T-helper 1 cell treated with Interleukin-12 subunit alpha and Interleukin-12 subunit beta and Interleukin-4 antibody, amounts not matched to agents 30 ng/mL and 1 ng/mL, for 36 hours (primary cell): ENCODE results near the gene TESK2. TPM values are rescaled to one million over a fixed set of nuclear protein-coding genes. Genes with fewer than 3 reads are reported as not detected.

Source experiments
- intact Hi-C: fragments of 100-400 bp; cut with micrococcal nuclease; formaldehyde crosslinking; loops from one replicate; pipeline ENCODE4 v1.15.1; 2024
- total RNA-seq: library from RNA; stranded (reverse); gene quantifications from 2 replicates; pipeline ENCODE4 v1.2.3, GENCODE V29; 2022

Gene TESK2
- total RNA-seq, 1 donor from 2014 or later: 2.8 TPM

DNA sequence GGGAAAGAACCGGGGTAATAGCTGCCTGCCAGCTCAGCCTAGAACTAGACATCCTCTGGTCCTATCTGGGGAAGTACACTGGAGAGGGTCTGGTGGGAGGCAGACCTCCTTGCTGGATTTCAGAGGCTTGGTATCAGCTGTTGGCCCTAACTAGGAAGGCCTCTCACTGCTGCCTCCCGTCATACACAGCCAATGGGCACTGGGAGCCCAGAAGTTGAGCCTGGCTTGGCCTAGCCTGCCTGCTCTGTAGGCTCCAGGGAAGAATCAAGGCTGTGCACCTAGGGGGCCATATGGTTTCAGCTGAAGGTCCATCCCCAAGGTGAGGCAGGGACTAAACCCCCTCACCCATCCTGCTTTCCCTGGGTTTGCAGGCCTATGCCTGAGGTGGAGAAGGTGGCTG lies 146.5 kb downstream of the TESK2 start:
- intact Hi-C loops: no loop called here

DNA sequence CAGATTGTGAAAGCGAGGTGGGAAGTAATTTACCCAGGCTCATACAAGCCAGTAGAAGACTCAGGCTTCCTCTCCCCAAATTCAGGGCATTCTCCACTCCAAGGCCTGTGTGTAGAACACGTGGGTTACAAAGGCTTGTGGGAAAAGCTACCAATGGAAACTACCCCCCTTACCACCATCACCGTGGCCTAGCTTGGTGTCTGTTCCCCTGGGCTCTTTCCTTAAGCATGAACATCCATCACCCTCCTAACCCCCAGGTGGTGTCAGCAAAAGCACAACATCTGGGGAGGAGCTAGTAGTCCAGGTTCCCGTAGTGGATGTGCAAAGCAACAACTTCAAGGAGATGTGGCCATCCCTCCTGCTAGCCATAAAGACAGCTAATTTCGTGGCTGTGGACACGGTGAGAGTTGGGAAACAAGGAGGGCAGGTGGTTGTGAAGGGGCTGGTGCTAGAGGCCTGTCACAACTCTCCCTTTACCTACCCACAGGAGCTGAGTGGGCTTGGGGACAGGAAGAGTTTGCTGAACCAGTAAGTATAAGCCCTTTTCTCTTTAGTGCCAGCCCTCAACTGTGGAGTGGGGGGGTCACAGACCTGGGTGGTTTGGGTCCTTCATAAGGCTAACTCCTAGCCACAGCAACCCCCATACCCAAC lies 150.0 kb downstream of the TESK2 start:
- intact Hi-C loops: loop anchor here (1.0 to 2.0 kb wide), 15 partner anchors 37 to 986 kb away; partner anchors contain the start of genes BTBD19, CCDC163, EIF2B3 and ERI3

DNA sequence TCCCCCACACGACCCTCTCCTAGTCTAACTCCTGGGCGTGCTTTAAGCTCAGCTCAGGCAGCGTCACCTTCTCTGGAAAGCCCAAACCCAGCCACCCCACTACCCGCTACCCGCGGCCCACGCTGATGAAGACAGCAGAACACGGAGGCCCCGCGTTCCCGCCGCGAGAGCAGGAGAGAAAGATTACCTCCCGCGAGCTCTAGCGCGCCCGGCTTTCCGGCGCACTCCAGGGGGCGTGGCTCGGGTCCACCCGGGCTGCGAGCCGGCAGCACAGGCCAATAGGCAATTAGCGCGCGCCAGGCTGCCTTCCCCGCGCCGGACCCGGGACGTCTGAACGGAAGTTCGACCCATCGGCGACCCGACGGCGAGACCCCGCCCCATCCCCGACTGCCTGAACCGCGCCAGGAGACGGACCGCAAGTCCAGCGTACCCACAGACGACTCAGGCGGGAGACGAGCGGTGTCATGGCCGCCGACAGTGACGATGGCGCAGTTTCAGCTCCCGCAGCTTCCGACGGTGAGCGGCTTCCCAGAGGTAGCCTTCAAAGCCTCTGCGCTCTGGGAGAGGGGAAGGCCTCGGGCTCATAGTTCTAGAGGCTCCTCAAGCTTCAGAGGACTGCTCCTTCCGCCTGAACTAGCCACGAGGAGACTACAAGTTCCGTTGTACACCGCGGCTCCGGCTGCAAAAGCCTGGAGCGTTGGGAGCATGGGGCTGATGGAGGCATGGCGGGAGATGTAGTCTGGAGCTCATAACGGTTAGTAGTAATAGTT lies 151.0 kb downstream of the TESK2 start, which contains the start of the genes MUTYH and TOE1:
Gene MUTYH, minus strand, starts transcription at position 652 of the 770 bp plus-strand sequence. CDS start 5,935 bp downstream, outside the sequence.
Gene TOE1, plus strand, starts transcription at position 382 of the 770 bp plus-strand sequence. Its CDS starts 83 bp downstream, at position 465.
- intact Hi-C loops: loop anchor here (1.0 to 2.0 kb wide), 17 partner anchors 14 to 985 kb away; partner anchors contain the start of genes ARMH1, BTBD19, CCDC163 and EIF2B3

DNA sequence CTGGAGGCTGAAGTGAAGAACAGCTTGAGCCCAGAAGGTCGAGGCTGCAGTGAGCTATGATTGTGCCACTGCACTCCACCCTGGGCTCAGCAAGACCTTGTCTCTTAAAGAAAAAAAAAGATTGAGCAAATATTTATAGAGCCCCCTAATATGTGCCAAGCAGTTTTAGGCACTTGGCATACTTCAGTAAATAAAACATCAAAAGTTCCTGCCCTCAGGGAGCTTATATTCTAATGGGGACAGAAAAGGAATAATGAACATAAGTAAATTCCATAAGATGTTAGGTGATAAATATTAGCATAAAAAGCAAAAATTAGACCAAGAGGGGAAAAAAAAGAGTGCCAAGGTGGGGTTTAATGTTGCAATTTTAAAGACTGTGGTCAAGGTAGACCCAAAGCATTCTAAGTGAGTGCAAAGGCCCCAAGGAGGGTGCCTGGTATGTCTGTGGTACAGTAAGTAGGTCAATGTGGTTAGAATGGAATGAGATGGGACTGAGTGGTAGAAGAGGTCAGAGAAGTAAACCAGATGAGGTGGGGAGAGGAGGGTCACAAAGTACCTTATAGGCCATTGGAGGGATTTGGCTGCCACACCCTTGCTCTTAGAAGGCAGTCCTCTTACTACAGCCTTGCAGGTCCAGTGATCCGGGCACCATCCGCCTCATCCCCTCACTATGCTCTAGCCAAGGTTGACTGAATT lies 153.2 kb downstream of the TESK2 start:
- intact Hi-C loops: no loop called here

DNA sequence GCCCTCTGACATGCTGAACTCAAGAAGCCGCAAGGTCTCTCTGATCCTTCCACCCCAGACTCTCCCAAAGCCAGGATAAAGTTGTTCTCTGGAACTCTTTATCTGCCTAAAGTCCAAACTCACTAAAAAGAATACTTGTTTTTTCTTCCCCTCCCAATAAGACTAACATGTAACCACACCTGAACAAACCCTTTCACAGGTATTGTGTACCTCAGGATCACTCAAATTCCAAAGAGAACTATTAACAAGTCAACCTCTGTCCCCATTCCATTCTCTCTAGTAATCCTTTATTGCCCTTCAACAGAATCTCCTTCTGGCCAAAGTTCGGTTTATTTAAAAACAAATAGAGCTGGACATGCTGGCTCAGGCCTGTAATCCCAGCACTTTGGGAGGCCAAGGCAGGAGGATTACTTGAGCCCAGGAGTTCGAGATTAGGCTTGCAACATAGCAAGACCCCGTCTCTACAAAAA lies 155.1 kb downstream of the TESK2 start:
- intact Hi-C loops: no loop called here

DNA sequence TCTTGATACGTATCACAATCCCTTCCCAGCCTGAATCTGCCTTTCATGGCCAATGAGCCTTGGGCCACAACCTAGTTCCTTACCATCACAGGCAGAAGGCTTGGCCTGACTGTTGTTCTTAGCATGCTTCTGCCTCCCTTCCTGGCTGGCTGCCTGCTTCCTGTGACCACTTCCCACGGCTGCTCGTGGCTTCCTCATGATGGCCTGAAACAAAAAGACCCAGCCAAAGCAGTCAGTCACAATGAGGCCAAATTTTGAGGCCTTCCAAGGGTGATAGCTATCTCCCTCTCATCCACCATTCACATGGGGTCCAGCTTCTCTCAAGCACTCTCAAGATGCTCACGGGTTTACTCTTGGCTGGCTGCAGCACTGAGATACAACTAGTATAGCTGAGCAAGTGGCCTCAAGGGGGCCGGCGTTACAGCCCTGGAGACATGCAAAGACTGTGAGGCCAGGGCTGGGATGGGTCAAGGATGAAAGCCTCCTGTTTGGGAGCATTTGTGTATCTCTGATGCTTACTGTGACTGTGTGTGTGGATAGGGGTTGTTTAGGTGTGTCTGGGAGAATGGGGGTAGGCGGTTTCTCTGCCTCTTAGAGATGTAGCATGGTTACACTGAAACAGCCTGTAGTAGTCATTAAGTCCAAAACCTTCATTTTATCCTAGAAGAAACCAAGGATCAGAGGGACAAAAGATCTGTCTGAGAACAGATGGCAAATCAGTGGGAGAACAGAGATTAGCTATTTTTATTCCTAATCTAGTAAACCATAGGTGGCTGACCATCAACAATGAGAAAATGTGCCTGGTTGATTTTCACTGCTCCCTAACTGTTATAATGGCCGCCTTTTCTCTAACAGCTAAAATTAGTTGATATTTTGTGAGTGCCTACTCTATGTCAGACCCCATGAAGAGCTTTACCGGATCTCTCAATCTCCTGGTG lies 156.4 kb downstream of the TESK2 start:
- intact Hi-C loops: no loop called here

DNA sequence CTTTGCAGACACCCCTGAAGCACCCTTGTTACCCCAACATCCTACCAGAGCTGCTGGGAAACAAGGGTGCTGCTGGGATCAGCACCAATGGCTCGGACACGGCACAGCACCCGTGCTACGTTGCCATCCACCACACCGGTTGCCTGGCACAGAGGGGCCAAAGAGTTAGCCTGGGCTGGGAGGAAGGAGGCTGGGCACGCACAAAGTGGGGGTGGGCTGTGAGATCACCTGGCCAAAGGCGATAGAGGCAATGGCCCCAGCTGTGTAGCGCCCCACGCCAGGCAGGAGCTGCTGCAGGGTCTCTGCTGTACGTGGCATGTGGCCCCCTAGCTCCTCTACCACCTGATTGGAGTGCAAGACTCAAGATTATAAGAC lies 158.6 kb downstream of the TESK2 start:
- intact Hi-C loops: no loop called here

DNA sequence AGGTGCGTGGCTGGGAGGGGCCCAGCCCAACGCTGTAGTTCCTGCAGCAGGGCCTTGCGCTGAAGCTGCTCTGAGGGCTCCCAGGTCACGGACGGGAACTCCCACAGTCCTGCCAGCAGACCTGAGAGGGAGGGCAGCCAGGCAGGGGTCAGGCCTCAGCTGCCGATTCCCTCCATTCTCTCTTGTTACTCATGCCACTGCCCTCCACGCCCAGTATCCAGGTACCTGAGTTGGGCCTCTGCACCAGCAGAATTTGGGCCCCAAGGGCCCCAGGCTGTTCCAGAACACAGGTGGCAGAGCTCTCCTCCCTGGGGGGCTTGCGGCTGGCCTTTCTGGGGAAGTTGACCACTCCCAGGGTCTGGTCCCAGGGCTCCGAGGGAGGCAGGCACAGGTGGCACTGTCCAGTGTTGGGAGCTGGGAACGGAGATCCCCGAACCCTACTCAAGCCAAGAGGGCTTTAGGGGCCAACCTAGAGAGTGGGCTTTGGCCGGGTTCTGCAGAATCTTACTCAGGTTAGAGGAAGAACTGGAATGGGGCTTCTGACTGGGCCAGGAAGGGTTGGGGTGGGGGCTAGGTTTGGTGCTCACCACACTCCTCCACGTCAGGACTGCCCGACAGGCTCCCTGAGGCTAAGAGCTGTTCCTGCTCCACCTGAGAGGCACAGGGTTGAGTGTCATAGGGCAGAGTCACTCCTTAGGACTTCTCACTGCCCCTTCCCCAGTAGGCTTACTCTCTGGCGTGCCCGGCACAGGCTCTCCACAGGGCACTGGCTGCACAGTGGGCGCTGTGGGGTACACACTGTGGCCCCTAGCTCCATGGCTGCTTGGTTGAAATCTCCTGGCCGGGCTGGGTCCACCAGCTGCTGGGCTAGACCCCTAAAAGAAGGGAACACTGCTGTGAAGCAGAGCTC lies 159.3 kb downstream of the TESK2 start:
- intact Hi-C loops: no loop called here

DNA sequence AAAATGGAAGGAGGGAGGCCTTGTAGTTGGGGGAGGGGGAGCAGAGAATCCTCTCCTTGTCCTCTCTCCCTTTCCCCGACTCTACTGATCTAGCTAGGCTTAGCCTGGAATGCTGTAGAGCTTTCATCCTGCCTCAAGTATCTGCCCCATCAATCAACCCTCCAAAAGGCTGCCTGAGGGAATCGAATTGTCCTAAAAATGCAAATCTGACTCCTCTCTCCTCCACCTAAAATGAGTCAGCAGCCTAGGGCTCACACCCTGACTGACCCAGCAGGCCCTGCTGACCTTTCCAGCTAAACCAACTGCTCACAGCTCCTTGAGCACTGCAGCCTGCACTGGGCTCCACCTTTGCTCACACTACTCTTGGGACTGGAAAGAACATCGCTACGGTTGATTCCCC lies 161.5 kb downstream of the TESK2 start:
- intact Hi-C loops: no loop called here

DNA sequence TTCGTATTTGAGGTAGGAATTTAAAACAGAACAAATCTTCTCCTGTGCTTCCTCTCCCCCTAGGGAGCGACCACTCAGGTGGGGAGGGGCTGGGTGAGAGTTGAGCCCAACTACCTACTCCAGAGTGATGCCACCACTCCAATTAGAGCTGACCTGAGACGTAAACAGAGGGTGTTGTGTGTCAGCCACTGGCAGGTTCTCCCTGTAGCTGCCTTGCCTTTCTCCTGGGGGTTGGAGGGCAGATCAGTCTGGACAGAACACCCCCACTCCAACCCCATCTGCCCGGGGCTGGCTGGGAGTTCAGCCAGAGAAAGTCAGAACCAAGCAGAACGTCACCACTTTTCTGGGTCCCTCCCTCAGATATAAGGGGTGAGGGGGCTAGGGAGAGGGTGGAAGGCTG lies 162.3 kb downstream of the TESK2 start:
- intact Hi-C loops: no loop called here

DNA sequence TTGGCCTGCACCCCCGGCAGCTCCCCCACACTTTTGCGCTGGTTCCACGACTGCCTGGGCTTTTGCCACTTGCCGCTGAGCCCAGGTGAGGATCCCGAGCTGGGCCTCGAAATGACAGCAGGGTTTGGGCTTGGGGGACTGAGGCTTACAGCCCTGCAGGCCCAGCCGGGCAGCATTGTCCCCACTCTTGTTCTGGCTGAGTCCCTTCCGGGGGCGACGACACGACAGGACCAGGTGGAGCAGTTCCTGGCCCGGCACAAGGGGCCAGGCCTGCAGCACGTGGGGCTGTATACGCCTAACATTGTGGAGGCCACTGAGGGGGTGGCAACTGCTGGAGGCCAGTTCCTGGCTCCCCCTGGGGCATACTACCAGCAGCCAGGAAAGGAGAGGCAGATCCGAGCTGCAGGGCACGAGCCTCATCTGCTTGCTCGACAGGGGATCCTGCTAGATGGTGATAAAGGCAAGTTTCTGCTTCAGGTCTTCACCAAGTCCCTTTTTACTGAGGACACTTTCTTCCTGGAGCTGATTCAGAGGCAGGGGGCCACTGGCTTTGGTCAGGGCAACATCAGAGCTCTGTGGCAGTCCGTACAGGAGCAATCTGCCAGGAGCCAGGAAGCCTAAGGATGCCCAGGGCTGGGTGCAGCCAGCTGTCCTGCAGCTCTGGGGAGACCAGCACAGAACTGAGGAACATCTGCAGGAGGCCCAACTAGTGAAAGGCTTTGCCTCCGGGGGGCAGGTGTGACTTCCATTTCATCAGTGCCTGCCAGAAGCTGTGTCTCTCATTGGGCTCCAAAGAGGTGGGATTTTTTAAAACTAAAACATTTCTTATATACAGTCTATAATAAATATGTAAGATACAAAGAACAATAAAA lies 163.1 kb downstream of the TESK2 start:
- intact Hi-C loops: no loop called here

DNA sequence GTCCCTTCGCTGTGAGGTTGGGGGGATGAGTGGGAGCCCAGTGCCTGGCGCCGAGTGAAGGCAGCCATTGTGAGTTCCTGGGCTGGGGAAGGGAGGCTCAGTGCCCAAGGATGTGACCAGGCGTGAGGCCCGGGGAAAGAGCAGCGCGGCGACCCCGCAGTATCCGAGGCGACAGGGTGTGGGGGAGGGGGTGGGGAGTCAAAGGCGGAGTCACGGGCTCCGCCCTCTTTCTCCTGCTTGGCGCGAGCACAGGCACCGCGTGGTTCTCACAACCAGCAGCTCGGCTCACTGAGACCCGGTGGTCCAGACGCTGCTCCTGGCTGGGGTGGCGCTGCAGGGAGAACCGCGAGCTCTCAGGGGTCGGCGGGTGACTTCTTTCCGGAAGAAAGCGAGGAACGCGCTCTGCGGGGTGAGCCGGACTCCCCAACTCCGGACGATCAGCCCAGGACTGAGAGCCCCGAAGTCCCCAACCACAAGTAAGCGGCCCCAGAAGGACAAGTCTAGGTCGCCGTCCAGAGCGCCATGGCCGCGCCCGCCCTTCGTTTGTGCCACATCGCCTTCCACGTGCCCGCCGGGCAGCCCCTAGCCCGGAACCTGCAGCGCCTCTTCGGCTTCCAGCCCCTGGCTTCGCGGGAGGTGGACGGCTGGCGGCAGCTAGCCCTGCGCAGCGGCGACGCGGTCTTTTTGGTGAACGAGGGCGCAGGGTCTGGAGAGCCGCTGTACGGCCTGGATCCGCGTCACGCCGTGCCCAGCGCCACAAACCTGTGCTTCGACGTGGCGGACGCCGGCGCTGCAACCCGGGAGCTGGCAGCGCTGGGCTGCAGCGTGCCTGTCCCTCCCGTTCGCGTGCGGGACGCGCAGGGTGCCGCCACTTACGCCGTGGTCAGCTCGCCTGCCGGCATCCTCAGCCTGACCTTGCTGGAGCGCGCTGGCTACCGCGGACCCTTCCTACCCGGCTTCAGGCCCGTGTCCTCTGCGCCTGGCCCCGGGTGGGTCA lies 164.0 kb downstream of the TESK2 start, which contains the start of gene HPDL:
Gene HPDL, plus strand, starts transcription at position 269 of the 997 bp plus-strand sequence. Its CDS starts 254 bp downstream, at position 523.
- intact Hi-C loops: loop anchor here (1.0 kb wide), 2 partner anchors 12 to 21 kb away; no protein-coding TSS in a partner anchor

DNA sequence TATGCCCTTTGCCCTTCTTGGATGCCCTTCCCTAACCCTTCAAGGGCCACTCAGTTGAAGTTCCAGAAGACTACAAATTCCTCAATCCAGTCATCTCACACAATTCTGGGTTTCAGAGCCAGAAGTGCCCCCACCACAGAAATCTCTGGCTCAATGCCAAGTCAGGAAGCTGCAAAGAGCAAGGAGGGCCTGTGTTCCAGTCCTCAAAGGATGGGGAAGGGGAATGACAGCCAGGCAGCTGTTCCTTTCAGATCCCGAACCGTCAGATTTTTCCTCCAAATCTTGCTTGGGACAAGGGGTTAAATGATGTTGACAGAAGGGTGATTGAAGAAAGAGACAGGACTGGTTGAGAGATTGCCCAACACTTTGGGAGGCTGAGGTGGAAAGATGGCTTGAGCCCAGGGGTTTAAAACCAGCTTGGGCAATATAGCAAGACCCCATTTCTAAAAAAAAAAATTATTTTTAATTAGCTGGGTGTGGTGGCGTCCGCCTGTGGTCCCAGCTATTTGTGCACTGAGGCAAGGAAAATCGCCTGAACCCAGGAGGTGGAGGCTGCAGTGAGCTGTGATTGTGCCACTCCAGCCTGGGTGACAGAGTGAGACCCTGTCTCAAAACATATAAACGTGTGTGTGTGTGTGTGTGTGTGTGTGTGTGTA lies 165.0 kb downstream of the TESK2 start:
- intact Hi-C loops: loop anchor here (1.0 kb wide), 2 partner anchors 13 to 20 kb away; no protein-coding TSS in a partner anchor

DNA sequence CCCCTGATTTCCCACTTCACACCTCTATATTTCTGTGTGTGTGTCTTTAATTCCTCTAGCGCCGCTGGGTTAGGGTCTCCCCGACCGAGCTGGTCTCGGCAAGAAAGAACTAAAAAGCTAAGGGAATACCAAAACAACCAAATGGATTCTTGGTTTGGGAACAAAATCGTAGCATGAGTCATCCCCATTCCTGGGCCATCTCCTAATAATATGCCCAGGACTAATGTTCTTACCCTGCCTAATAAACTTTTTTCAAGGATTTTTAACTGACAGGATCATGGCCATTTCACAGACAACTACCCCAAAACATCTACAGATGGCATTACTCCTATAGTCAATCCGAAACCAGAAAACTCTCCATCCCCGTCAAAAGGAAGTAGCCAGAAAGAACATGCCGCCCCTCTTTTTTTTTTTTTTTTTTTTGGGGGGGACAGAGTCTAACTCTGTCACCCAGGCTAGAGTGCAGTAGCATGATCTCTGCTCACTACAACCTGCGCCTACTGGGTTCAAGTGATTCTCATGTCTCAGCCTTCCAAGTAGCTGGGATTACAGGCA lies 168.4 kb downstream of the TESK2 start:
- intact Hi-C loops: no loop called here

DNA sequence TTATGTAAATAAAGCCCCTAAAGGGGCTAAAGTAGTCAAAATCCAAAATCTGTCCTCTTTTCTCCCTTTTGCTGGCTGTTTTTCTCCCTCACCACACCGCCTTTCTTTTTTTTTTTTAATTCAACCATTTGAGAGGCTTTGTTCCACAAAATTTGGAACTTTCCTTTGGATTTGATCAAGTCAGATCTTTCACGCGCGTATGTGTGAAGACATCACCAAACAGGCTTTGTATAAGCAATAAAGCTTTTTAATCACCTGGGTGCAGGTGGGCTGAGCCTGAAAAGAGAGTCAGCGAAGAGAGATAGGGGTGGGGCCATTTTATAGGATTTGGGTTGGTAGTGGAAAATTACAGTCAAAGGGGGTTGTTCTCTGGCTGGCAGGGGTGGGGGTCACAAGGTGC lies 169.5 kb downstream of the TESK2 start:
- intact Hi-C loops: no loop called here

DNA sequence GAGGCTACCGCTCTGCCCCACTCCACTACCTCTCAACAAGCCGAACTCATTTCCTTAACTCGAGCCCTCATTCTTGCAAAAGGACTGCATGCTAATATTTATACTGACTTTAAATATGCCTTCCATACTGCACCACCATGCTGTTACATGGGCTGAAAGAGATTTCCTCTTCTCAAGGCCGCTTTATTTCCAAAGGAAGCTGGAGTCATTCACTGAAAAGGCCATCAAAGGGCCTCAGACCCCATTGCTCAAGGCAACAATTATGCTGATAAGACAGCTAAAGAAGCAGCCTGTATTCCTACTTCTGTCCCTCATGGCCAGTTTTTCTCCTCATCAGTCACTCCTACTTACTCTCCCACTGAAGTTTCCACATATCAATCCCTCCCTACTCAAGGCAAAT lies 171.2 kb downstream of the TESK2 start:
- intact Hi-C loops: no loop called here
